ENCODE measurements around the gene GGN.

DNA sequence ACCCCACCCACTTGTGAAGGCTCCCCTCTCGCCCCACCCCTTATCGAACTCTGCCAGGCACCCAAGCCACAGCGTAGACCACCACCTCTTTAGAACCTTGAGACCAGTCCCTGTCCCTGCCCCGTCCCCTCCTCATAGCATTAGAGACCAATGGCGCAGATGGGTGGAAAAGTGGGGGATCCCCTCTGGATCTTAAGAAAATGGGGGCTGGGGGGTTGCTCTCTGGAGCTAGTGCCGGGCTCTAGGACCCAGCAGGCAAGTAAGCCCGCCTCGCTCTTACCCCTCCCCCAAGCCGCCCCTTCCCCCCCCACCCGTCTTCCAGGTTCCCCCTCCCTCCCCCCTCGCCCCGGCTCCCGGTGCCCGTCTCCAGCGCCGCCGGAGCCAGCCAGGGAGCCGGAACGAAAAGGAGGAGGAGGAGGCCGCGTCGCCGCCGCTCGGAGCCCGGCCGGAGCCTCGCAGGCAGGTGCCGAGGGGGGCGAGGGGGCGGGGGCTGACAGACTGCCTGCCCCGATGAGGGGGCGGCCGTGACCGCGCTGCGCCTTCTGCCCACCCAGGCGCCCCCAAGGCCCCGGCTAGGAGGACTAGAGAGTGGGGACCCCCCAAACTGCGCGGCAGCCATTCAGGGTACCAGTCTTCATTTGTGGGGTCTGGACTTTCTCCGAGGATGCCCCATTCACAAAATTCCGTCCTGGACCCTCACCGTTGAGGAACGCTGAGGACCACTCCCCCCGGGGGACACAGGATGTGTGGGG is 691 bp upstream of the GGN start, which contains the start of gene SPRED3:
- no peak for TF ChIP-seq POLR2A (IDR thresholded peaks at IDR 0.05)
- TF ChIP-seq, protein P1, sequence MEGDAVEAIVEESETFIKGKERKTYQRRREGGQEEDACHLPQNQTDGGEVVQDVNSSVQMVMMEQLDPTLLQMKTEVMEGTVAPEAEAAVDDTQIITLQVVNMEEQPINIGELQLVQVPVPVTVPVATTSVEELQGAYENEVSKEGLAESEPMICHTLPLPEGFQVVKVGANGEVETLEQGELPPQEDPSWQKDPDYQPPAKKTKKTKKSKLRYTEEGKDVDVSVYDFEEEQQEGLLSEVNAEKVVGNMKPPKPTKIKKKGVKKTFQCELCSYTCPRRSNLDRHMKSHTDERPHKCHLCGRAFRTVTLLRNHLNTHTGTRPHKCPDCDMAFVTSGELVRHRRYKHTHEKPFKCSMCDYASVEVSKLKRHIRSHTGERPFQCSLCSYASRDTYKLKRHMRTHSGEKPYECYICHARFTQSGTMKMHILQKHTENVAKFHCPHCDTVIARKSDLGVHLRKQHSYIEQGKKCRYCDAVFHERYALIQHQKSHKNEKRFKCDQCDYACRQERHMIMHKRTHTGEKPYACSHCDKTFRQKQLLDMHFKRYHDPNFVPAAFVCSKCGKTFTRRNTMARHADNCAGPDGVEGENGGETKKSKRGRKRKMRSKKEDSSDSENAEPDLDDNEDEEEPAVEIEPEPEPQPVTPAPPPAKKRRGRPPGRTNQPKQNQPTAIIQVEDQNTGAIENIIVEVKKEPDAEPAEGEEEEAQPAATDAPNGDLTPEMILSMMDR (IDR thresholded peaks at IDR 0.05) = no peak

Measured in thyroid gland (tissue), 4 donors.